COLO668 (cell line): ENCODE results near the gene DNAH17.

Experiments used
- DNase-seq: peaks from one replicate; lab custom pipeline; 2025; ENCODE audit not compliant: unreplicated experiment; lab: John Stamatoyannopoulos, UW

DNAH17 gene

GRCh38 chr17:78499715-78500540 is 77.3 kb downstream of the DNAH17 start:
- DNase-seq = no peak

- no peak for DNase-seq
These were observed 78.3 kb downstream of the DNAH17 start for GRCh38 chr17:78498848-78499247.

GRCh38 chr17:78497115-78497540 is 80.1 kb downstream of the DNAH17 start:
- DNase-seq = peak; percentile 52

- no peak for DNase-seq
These were observed 80.9 kb downstream of the DNAH17 start for GRCh38 chr17:78496311-78496710.

- DNase-seq = no peak
These were observed 81.6 kb downstream of the DNAH17 start for GRCh38 chr17:78495634-78496033.

- DNase-seq = no peak
These were observed 82.4 kb downstream of the DNAH17 start for GRCh38 chr17:78494696-78495330.

GRCh38 chr17:78493853-78494695 is 83.1 kb downstream of the DNAH17 start:
- DNase-seq = no peak

- DNase-seq = no peak
These were observed 83.7 kb downstream of the DNAH17 start for GRCh38 chr17:78493450-78493849.

GRCh38 chr17:78492116-78492799 is 84.9 kb downstream of the DNAH17 start:
- no peak for DNase-seq

- no peak for DNase-seq
These were observed 85.7 kb downstream of the DNAH17 start for GRCh38 chr17:78491236-78492115.

GRCh38 chr17:78490673-78491072 is 86.5 kb downstream of the DNAH17 start:
- no peak for DNase-seq

- DNase-seq = no peak
These were observed 87.0 kb downstream of the DNAH17 start for GRCh38 chr17:78490156-78490555.

- DNase-seq = no peak
These were observed 88.1 kb downstream of the DNAH17 start for GRCh38 chr17:78488867-78489634.

GRCh38 chr17:78488156-78488555 is 89.0 kb downstream of the DNAH17 start:
- no peak for DNase-seq

- no peak for DNase-seq
These were observed 90.1 kb downstream of the DNAH17 start for GRCh38 chr17:78486946-78487680.

- no peak for DNase-seq
These were observed 90.9 kb downstream of the DNAH17 start for GRCh38 chr17:78486228-78486802.

GRCh38 chr17:78485290-78486168 is 91.7 kb downstream of the DNAH17 start:
- no peak for DNase-seq
